Body of pancreas (tissue), 4 donors: ENCODE measurements around the gene CDC42EP1.

ENCODE experiments used
- CTCF ChIP-seq, 7 experiments: fragments of 450-650 bp in 4 of 7; fragments of 200-600 bp in 3 of 7; sonication (generic) in 3 of 7; IDR thresholded peaks; one replicate each; pipeline ENCODE4 v1.5.1; 2016 to 2019; ENCODE audit warnings: antibody characterized with exemption in 7 of 7
- POLR2A ChIP-seq, 3 donors: fragments of 450-650 bp; IDR thresholded peaks; one replicate each; pipeline ENCODE4 v1.6.1; 2016; ENCODE audit warnings: antibody characterized with exemption in 3 of 3, mild to moderate bottlenecking in 2 of 3

- TF ChIP-seq CTCF (IDR thresholded peaks at IDR 0.05), result no peak
- no peak for TF ChIP-seq POLR2A (IDR thresholded peaks at IDR 0.05)
These were observed 47.7 kb downstream of the CDC42EP1 start for GRCh38 chr22:37607935-37608476.
